Right atrium auricular region (tissue), 2 donors: Measurements from ENCODE around the gene CNTRL. TPM values are rescaled to one million over a fixed set of nuclear protein-coding genes. Genes with fewer than 3 reads are reported as not detected.

ENCODE experiments used
- DNase-seq: peaks from one replicate; pipeline ENCODE4 v3.0.0-alpha.2; 2019; ENCODE audit warnings: low spot score
- H3K27ac ChIP-seq, 2 donors: fragments of 200-600 bp; sonication (generic); 1 replicate in 1 of 2; 2 replicates in 1 of 2; pipeline ENCODE4 v1.5.1; 2016 to 2019
- H3K27me3 ChIP-seq, 2 donors: fragments of 200-600 bp; sonication (generic); one replicate each; pipeline versions ENCODE4 v1.5.1 to v1.6.0; 2017 to 2019
- H3K36me3 ChIP-seq: fragments of 200-600 bp; sonication (generic); one replicate; pipeline ENCODE4 v1.5.1; 2016
- H3K4me1 ChIP-seq, 2 donors: fragments of 200-600 bp; sonication (generic); one replicate each; pipeline versions ENCODE4 v1.5.1 to v1.6.0; 2017 to 2019
- H3K4me3 ChIP-seq, 2 donors: fragments of 200-600 bp; sonication (generic); 1 replicate in 1 of 2; 2 replicates in 1 of 2; pipeline ENCODE4 v1.5.1; 2017 to 2019; ENCODE audit warnings: mild to moderate bottlenecking in 1 of 2, moderate library complexity in 1 of 2
- H3K9me3 ChIP-seq, 2 donors: fragments of 200-600 bp; sonication (generic); one replicate each; pipeline ENCODE4 v1.5.1; 2019
- CTCF ChIP-seq, 2 donors: fragments of 200-600 bp; sonication (generic); IDR thresholded peaks; one replicate each; pipeline ENCODE4 v1.5.1; 2019; ENCODE audit warnings: antibody characterized with exemption in 2 of 2
- total RNA-seq, 2 donors: library from RNA; depleted of rRNA; stranded (reverse); fragments of >200 nt; gene quantifications; one replicate each; pipeline ENCODE4 v1.1.0, GENCODE V29; 2016

CNTRL gene
- total RNA-seq, 2 donors from 2014 or later = 3.3 to 6.0 TPM

GRCh38 chr9:121144482-121144881 lies 69.7 kb downstream of the CNTRL start:
- no peak overlapping the region for H3K27ac ChIP-seq
- no peak for DNase-seq
- H3K4me3 ChIP-seq = no peak overlapping the region
- no peak for TF ChIP-seq CTCF (IDR thresholded peaks at IDR 0.05)
- no peaks in the 10 kb centered on the region for H3K9me3 ChIP-seq
- peaks cover 76% of the 10 kb centered on the region for H3K36me3 ChIP-seq
- H3K27me3 ChIP-seq = no peaks in the 10 kb centered on the region
- H3K4me1 ChIP-seq = no peaks in the 10 kb centered on the region

- Histone ChIP-seq H3K27me3 (no peaks in the 10 kb centered on the region), H3K4me3 (no peak overlapping the region), H3K27ac (no peak overlapping the region), H3K9me3 (no peaks in the 10 kb centered on the region), H3K4me1 (no peaks in the 10 kb centered on the region), H3K36me3 (peaks cover 45% of the 10 kb centered on the region)
- TF ChIP-seq CTCF (IDR thresholded peaks at IDR 0.05) = no peak
- no peak for DNase-seq
Measured at GRCh38 chr9:121150188-121150587, 75.4 kb downstream of the CNTRL start.

DNA sequence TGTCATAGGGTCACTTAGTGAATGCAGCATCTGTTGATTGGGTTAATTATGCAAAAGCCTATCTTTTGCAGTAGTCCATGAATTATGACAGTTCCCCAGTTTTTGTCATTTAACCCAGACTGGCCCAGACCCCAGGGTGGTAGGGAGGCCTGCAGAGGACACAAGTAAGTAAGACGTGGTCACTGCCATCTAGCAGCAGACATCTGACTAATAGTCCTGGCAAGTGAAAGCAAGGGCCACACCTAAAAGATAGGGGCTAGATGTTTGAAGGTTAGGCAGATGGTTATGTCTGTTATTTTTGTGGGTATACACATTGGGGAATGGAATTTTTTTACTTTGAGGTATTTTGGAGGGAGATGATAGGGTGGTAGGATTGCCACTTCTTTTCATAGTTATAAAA lies 78.9 kb downstream of the CNTRL start:
- no peak for DNase-seq
- peaks cover 29% of the 10 kb centered on the region for H3K36me3 ChIP-seq

GRCh38 chr9:121154782-121155181 lies 80.0 kb downstream of the CNTRL start:
- no peak for DNase-seq
- no peaks in the 10 kb centered on the region for H3K9me3 ChIP-seq
- no peaks in the 10 kb centered on the region for H3K27me3 ChIP-seq
- no peaks in the 10 kb centered on the region for H3K4me1 ChIP-seq
- TF ChIP-seq CTCF (IDR thresholded peaks at IDR 0.05) = no peak
- H3K27ac ChIP-seq = no peak overlapping the region
- no peak overlapping the region for H3K4me3 ChIP-seq
- H3K36me3 ChIP-seq = peaks cover 28% of the 10 kb centered on the region

More for the DNA sequence above, 78.9 kb downstream of the CNTRL start:
- H3K4me3 ChIP-seq = no peak overlapping the region
- no peaks in the 10 kb centered on the region for H3K27me3 ChIP-seq
- H3K4me1 ChIP-seq = no peaks in the 10 kb centered on the region
- TF ChIP-seq CTCF (IDR thresholded peaks at IDR 0.05) = no peak
- H3K9me3 ChIP-seq = no peaks in the 10 kb centered on the region
- H3K27ac ChIP-seq = no peak overlapping the region

DNA sequence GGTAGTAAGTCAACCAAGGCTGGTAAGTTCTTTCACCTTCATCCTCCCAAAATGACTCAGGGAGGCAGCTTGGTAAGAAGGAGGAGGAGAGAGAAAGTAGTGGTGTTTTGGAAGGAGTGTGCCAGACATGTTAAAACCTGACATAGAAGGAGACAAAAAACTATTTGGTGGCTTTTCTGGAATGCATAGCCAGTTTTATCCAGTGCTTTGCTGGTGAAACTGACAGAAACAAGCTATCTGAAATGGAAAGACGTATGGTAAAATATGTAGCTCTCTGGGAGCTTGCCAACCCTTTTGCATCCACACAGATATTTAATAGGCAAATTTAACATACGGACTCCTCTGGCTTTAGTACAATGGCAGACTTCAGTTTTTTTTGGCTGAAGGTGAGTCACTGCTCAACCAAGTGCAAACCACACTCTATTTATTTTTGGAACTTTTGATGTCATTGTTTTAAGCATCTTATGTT lies 81.5 kb downstream of the CNTRL start:
- no peak overlapping the region for H3K27ac ChIP-seq
- H3K4me1 ChIP-seq = no peaks in the 10 kb centered on the region
- no peak for TF ChIP-seq CTCF (IDR thresholded peaks at IDR 0.05)
- no peaks in the 10 kb centered on the region for H3K9me3 ChIP-seq
- DNase-seq = no peak
- H3K4me3 ChIP-seq = no peak overlapping the region
- no peaks in the 10 kb centered on the region for H3K27me3 ChIP-seq
- H3K36me3 ChIP-seq = peaks cover 33% of the 10 kb centered on the region

DNA sequence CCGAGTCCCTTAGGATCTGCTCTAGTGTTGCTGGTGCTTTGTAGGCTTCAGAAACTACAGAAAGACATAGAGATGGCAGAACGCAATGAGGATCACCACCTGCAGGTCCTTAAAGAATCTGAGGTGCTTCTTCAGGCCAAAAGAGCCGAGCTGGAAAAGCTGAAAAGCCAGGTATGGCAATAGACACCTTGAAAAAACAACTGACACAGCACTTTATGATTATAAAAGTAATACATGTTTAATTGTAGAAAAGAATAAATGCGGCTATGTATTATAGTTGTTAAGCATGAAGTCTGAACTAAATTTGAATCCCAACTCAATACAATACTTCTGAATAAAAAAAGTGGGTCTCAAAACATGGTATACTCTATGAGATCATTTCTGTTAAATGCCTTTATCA lies 83.2 kb downstream of the CNTRL start:
- no peak overlapping the region for H3K27ac ChIP-seq
- peaks cover 42% of the 10 kb centered on the region for H3K36me3 ChIP-seq
- H3K4me1 ChIP-seq = no peaks in the 10 kb centered on the region
- no peak overlapping the region for H3K4me3 ChIP-seq
- H3K27me3 ChIP-seq = no peaks in the 10 kb centered on the region
- DNase-seq = no peak
- no peaks in the 10 kb centered on the region for H3K9me3 ChIP-seq
- no peak for TF ChIP-seq CTCF (IDR thresholded peaks at IDR 0.05)
